ENCODE measurements around the gene TEPSIN. TPM values are rescaled to one million over a fixed set of nuclear protein-coding genes. Genes with fewer than 3 reads are reported as not detected.

The TEPSIN gene
- polyA plus RNA-seq, 1 donor (not counting 4 experiments of a cell fraction or from before 2014, with no cell fraction given) = 7.1 TPM

GRCh38 chr17:81282876-81283275 lies 44.0 kb upstream of the TEPSIN start:
- Histone ChIP-seq H3K4me3 (ENCODE audit: control insufficient read depth in 2 of 3, extremely low read depth in 1 of 3, insufficient read depth in 2 of 3, low read depth in 1 of 3, low read length in 3 of 3) (no peak overlapping the region), H4K20me1 (ENCODE audit: control insufficient read depth, extremely low read depth, insufficient read depth, low read length) (no peaks in the 10 kb centered on the region), H3K36me3 (ENCODE audit: control insufficient read depth in 2 of 2, extremely low read depth in 1 of 2, insufficient read depth in 2 of 2, low read length in 2 of 2) (peaks cover 20 to 22% of the 10 kb centered on the region in 2 experiments), H3K9me1 (ENCODE audit: control insufficient read depth, extremely low read depth, insufficient read depth, low read length) (no peaks in the 10 kb centered on the region), H3K9ac (ENCODE audit: control insufficient read depth, extremely low read depth, insufficient read depth, low read length) (no peak overlapping the region), H3K4me2 (ENCODE audit: control insufficient read depth, extremely low read depth, insufficient read depth, low read depth, low read length) (no peak overlapping the region), H3K79me2 (ENCODE audit: control insufficient read depth, insufficient read depth, low read length) (peaks cover 15% of the 10 kb centered on the region), H3K27ac (ENCODE audit: control insufficient read depth, insufficient read depth, low read length) (no peak overlapping the region), H2AFZ (ENCODE audit: control insufficient read depth, low read length) (no peak overlapping the region), H3K9me3 (ENCODE audit: control insufficient read depth, low read depth, low read length) (no peaks in the 10 kb centered on the region), H3K4me1 (ENCODE audit: control insufficient read depth, extremely low read depth, insufficient read depth, low read length) (no peaks in the 10 kb centered on the region), H3K27me3 (ENCODE audit: control insufficient read depth, extremely low read depth, insufficient read depth, low read length) (no peaks in the 10 kb centered on the region)
- DNase-seq (ENCODE audit: low read depth, low spot score) (no peak), FAIRE-seq (no peak)
- TF ChIP-seq CTCF (optimal IDR thresholded peaks at IDR 0.05 in 1 of 3, IDR thresholded peaks at IDR 0.05 in 1 of 3, conservative IDR thresholded peaks at IDR 0.05 in 1 of 3; ENCODE audit: extremely low read depth in 1 of 3, insufficient read depth in 2 of 3, low read length in 3 of 3) (no peak), EZH2 (IDR thresholded peaks at IDR 0.05; ENCODE audit: low read length) (no peak)
- dilution Hi-C loops (cut with MboI; ENCODE audit: extremely low pct_ligation_motif_present, low sequenced_read_pairs) = no loop called here

GRCh38 chr17:81282141-81282540 lies 43.3 kb upstream of the TEPSIN start:
- no peaks in the 10 kb centered on the region for H3K9me1 ChIP-seq (ENCODE audit: control insufficient read depth, extremely low read depth, insufficient read depth, low read length)
- dilution Hi-C loops (cut with MboI; ENCODE audit: extremely low pct_ligation_motif_present, low sequenced_read_pairs) = no loop called here
- H3K4me1 ChIP-seq (ENCODE audit: control insufficient read depth, extremely low read depth, insufficient read depth, low read length) = no peaks in the 10 kb centered on the region
- H4K20me1 ChIP-seq (ENCODE audit: control insufficient read depth, extremely low read depth, insufficient read depth, low read length) = no peaks in the 10 kb centered on the region
- no peaks in the 10 kb centered on the region for H3K27me3 ChIP-seq (ENCODE audit: control insufficient read depth, extremely low read depth, insufficient read depth, low read length)
- H3K36me3 ChIP-seq (ENCODE audit: control insufficient read depth in 2 of 2, extremely low read depth in 1 of 2, insufficient read depth in 2 of 2, low read length in 2 of 2) = peaks cover 18 to 23% of the 10 kb centered on the region in 2 experiments
- DNase-seq (ENCODE audit: low read depth, low spot score) = no peak
- H3K4me3 ChIP-seq (ENCODE audit: control insufficient read depth in 2 of 3, extremely low read depth in 1 of 3, insufficient read depth in 2 of 3, low read depth in 1 of 3, low read length in 3 of 3) = no peak overlapping the region
- no peak overlapping the region for H3K4me2 ChIP-seq (ENCODE audit: control insufficient read depth, extremely low read depth, insufficient read depth, low read depth, low read length)
- TF ChIP-seq EZH2 (IDR thresholded peaks at IDR 0.05; ENCODE audit: low read length) (no peak), CTCF (optimal IDR thresholded peaks at IDR 0.05 in 1 of 3, IDR thresholded peaks at IDR 0.05 in 1 of 3, conservative IDR thresholded peaks at IDR 0.05 in 1 of 3; ENCODE audit: extremely low read depth in 1 of 3, insufficient read depth in 2 of 3, low read length in 3 of 3) (no peak)
- H3K27ac ChIP-seq (ENCODE audit: control insufficient read depth, insufficient read depth, low read length) = no peak overlapping the region
- no peak for FAIRE-seq
- no peak overlapping the region for H3K9ac ChIP-seq (ENCODE audit: control insufficient read depth, extremely low read depth, insufficient read depth, low read length)
- no peak overlapping the region for H2AFZ ChIP-seq (ENCODE audit: control insufficient read depth, low read length)
- H3K79me2 ChIP-seq (ENCODE audit: control insufficient read depth, insufficient read depth, low read length) = peaks cover 14% of the 10 kb centered on the region
- no peaks in the 10 kb centered on the region for H3K9me3 ChIP-seq (ENCODE audit: control insufficient read depth, low read depth, low read length)
